T-helper 9 cell (primary cell): ENCODE results near the gene TRIM62.

Experiments used
- DNase-seq: peaks from one replicate; pipeline ENCODE4 v3.0.0-alpha.2; 2020

TRIM62 gene

GRCh38 chr1:33097137-33097611 is 84.7 kb downstream of the TRIM62 start:
- no peak for DNase-seq

DNA sequence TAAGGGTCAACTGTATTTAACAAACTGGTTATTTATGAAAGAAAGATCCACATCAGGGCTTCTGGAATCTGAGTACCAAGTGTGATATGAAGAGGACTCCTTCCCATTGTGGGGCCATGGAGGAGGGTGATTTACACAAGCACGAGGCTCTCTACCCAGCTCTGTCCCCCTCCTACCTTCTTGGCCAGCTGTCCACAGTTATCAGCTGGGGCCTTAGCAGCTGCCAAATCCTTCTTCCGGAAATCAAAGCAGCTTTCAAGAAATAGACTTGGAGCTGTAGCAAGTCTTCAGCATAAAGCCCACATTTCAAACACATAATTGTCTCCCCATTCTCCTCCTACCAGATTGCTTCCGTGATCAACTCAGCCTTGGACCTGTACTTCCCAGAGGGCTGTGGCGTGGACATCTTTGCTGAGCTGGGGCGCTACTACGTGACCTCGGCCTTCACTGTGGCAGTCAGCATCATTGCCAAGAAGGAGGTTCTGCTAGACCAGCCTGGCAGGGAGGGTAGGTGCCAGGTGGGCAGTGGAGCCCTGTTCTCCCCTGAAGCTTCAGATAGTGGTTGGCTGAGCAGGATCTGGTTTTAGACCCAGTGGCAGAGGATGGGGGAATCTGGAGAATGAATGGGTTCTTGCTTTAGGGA is 85.4 kb downstream of the TRIM62 start:
- no peak for DNase-seq
